Glutamatergic neuron (in vitro differentiated cells): ENCODE measurements around the gene CALCB. TPM values are rescaled to one million over a fixed set of nuclear protein-coding genes. Genes with fewer than 3 reads are reported as not detected.

ENCODE experiments used
- DNase-seq: peaks from one replicate; pipeline ENCODE4 v3.0.0; 2022
- H3K27ac Mint-ChIP-seq: one replicate; pipeline ENCODE4 v1.8.0; 2020; ENCODE audit warnings: mild to moderate bottlenecking, mixed read lengths, inconsistent platforms; ENCODE audit not compliant: unreplicated experiment
- H3K27me3 Mint-ChIP-seq: one replicate; pipeline ENCODE4 v1.8.0; 2020; ENCODE audit warnings: mild to moderate bottlenecking, moderate library complexity, mixed read lengths, inconsistent platforms; ENCODE audit not compliant: unreplicated experiment
- H3K36me3 Mint-ChIP-seq: one replicate; pipeline ENCODE4 v1.8.0; 2020; ENCODE audit warnings: mild to moderate bottlenecking, mixed read lengths, inconsistent platforms; ENCODE audit not compliant: unreplicated experiment
- H3K4me1 Mint-ChIP-seq: one replicate; pipeline ENCODE4 v1.8.0; 2020; ENCODE audit warnings: mild to moderate bottlenecking, low read depth, mixed read lengths, inconsistent platforms; ENCODE audit not compliant: unreplicated experiment
- H3K4me3 Mint-ChIP-seq: one replicate; pipeline ENCODE4 v1.8.0; 2020; ENCODE audit warnings: mild to moderate bottlenecking, mixed read lengths, inconsistent platforms; ENCODE audit not compliant: unreplicated experiment
- H3K9me3 Mint-ChIP-seq: one replicate; pipeline ENCODE4 v1.8.0; 2020; ENCODE audit warnings: mild to moderate bottlenecking, moderate library complexity, mixed read lengths, inconsistent platforms; ENCODE audit not compliant: unreplicated experiment
- CTCF ChIP-seq: fragments of 200-600 bp; sonication (generic); IDR thresholded peaks from one replicate; pipeline ENCODE4 v1.5.0; 2021; ENCODE audit not compliant: partially characterized antibody, unreplicated experiment
- total RNA-seq: library from RNA; stranded (reverse); fragmentation: NEBNext Ultra II Directional; extraction: Animal tissue kit (Norgen Biotek cat#: 25700); gene quantifications from one replicate; pipeline ENCODE4 v1.2.1, GENCODE V29; 2021; ENCODE audit not compliant: unreplicated experiment

CALCB gene
- total RNA-seq, 1 donor from 2014 or later: 0.74 TPM

GRCh38 chr11:15097411-15097810 is 24.0 kb downstream of the CALCB start:
- H3K4me3 Mint-ChIP-seq: no peak overlapping the region
- no peaks in the 10 kb centered on the region for H3K36me3 Mint-ChIP-seq
- H3K27me3 Mint-ChIP-seq: peaks cover 5% of the 10 kb centered on the region
- TF ChIP-seq CTCF: no peak
- no peak for DNase-seq
- peaks cover 3% of the 10 kb centered on the region for H3K4me1 Mint-ChIP-seq
- no peak overlapping the region for H3K27ac Mint-ChIP-seq
- no peaks in the 10 kb centered on the region for H3K9me3 Mint-ChIP-seq

- Mint-ChIP-seq H3K27me3 (peaks cover 5% of the 10 kb centered on the region), H3K4me1 (peaks cover 3% of the 10 kb centered on the region), H3K9me3 (peaks cover 2% of the 10 kb centered on the region), H3K36me3 (peaks cover 6% of the 10 kb centered on the region), H3K4me3 (no peak overlapping the region), H3K27ac (no peak overlapping the region)
- TF ChIP-seq CTCF: no peak
- DNase-seq: no peak
Observed at GRCh38 chr11:15099267-15099666, 25.9 kb downstream of the CALCB start.

DNA sequence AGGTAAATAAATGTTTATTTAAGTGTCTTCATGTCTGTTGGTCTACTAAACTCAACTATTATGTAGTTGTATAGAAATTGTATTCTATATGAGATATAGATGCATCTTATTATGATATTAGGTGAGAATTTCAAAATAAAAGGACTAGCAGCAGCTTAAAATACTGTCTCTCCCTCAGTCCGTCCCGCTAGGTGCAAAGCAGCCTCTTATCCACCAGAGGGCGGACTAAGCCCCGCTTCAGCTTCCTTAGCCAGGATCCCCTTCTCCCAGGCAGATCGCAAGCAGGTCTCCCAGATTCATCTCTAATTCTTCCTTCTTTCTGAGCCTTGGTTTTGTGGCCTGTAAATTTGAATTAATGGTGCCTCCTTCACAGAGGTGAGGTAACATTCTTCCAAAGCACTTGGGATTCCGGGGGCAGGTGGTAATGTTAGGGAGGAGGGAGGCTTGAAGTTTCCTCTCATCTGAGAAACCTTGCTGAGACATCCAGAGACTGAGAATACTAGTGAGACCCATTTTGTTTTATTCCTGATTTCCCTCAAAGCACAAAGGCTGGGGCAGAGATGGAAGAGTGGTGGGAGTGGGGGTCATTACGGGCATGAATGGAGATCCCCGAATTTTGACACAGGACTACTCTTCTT is 27.8 kb downstream of the CALCB start:
- Mint-ChIP-seq H3K36me3 (peaks cover 6% of the 10 kb centered on the region), H3K27me3 (peaks cover 5% of the 10 kb centered on the region), H3K4me1 (peaks cover 3% of the 10 kb centered on the region), H3K4me3 (no peak overlapping the region), H3K9me3 (peaks cover 2% of the 10 kb centered on the region), H3K27ac (no peak overlapping the region)
- TF ChIP-seq CTCF: peak; percentile 85
- peak; percentile 79 for DNase-seq

- no peak for DNase-seq
- Mint-ChIP-seq H3K4me3 (no peak overlapping the region), H3K36me3 (peaks cover 6% of the 10 kb centered on the region), H3K27ac (no peak overlapping the region), H3K4me1 (peaks cover 6% of the 10 kb centered on the region), H3K9me3 (peaks cover 2% of the 10 kb centered on the region), H3K27me3 (peaks cover 5% of the 10 kb centered on the region)
- TF ChIP-seq CTCF: no peak
Observed at GRCh38 chr11:15104166-15104565, 30.8 kb downstream of the CALCB start.

GRCh38 chr11:15106201-15106965 is 33.0 kb downstream of the CALCB start:
- H3K27me3 Mint-ChIP-seq: no peaks in the 10 kb centered on the region
- no peak overlapping the region for H3K4me3 Mint-ChIP-seq
- H3K36me3 Mint-ChIP-seq: peaks cover 6% of the 10 kb centered on the region
- TF ChIP-seq CTCF: no peak
- no peak for DNase-seq
- peaks cover 4% of the 10 kb centered on the region for H3K4me1 Mint-ChIP-seq
- H3K9me3 Mint-ChIP-seq: peaks cover 2% of the 10 kb centered on the region
- H3K27ac Mint-ChIP-seq: no peak overlapping the region
